Measurements from ENCODE around the gene ABR. TPM values are rescaled to one million over a fixed set of nuclear protein-coding genes. Genes with fewer than 3 reads are reported as not detected.

ABR gene
- total and polyA plus RNA-seq, 4 experiments from 2014 or later, result 7.2 to 157 (median 86.1) TPM

- intact Hi-C loops (cut with micrococcal nuclease), result no loop called here
- no peak for DNase-seq
- no peaks in the 10 kb centered on the region for H3K27me3 ChIP-seq (ENCODE audit: insufficient read depth, low read length)
- Mint-ChIP-seq H3K27ac (peak overlapping the region in 5 of 7 donors; percentile 40 to 88 (median 70)), H3K4me3 (no peak overlapping the region), H3K36me3 (peaks cover 5 to 6% of the 10 kb centered on the region in 2 donors), H3K4me1 (no peaks in the 10 kb centered on the region), H3K27me3 (no peaks in the 10 kb centered on the region), H3K9me3 (no peaks in the 10 kb centered on the region)
- no peak overlapping the region for H3K4me3 ChIP-seq (ENCODE audit: low read length in 2 of 2)
- POLR2A ChIA-PET (ENCODE audit: partially characterized antibody), result no interaction called here
- H3K27ac ChIP-seq (ENCODE audit: low read depth, low read length), result no peak overlapping the region
- no peaks in the 10 kb centered on the region for H3K4me1 ChIP-seq (ENCODE audit: insufficient read depth, low read length)
- no peaks in the 10 kb centered on the region for H3K9me3 ChIP-seq (ENCODE audit: control insufficient read depth in 1 of 2, low read length in 2 of 2)
- H3K36me3 ChIP-seq (ENCODE audit: insufficient read depth, low read length), result no peaks in the 10 kb centered on the region
- CTCF ChIA-PET (ENCODE audit: partially characterized antibody), result no interaction called here
Measured at GRCh38 chr17:1025733-1026598, 153.8 kb downstream of the ABR start.

- Mint-ChIP-seq H3K27ac (peak overlapping the region in 1 of 7 donors; percentile 15), H3K4me3 (no peak overlapping the region), H3K36me3 (peaks cover 9 to 13% of the 10 kb centered on the region in 2 donors), H3K9me3 (no peaks in the 10 kb centered on the region), H3K4me1 (peaks cover 0 to 4% (median 2%) of the 10 kb centered on the region in 4 donors), H3K27me3 (no peaks in the 10 kb centered on the region)
- Histone ChIP-seq H3K4me1 (ENCODE audit: insufficient read depth, low read length) (no peaks in the 10 kb centered on the region), H3K36me3 (ENCODE audit: insufficient read depth, low read length) (no peaks in the 10 kb centered on the region), H3K27me3 (ENCODE audit: insufficient read depth, low read length) (no peaks in the 10 kb centered on the region), H3K27ac (ENCODE audit: low read depth, low read length) (no peak overlapping the region), H3K4me3 (ENCODE audit: low read length in 2 of 2) (no peak overlapping the region), H3K9me3 (ENCODE audit: control insufficient read depth in 1 of 2, low read length in 2 of 2) (no peaks in the 10 kb centered on the region)
- ChIA-PET POLR2A (ENCODE audit: partially characterized antibody) (no interaction called here), CTCF (ENCODE audit: partially characterized antibody) (no interaction called here)
- intact Hi-C loops (cut with micrococcal nuclease), result no loop called here
- no peak for DNase-seq
Measured at GRCh38 chr17:1024076-1024475, 155.7 kb downstream of the ABR start.

DNA sequence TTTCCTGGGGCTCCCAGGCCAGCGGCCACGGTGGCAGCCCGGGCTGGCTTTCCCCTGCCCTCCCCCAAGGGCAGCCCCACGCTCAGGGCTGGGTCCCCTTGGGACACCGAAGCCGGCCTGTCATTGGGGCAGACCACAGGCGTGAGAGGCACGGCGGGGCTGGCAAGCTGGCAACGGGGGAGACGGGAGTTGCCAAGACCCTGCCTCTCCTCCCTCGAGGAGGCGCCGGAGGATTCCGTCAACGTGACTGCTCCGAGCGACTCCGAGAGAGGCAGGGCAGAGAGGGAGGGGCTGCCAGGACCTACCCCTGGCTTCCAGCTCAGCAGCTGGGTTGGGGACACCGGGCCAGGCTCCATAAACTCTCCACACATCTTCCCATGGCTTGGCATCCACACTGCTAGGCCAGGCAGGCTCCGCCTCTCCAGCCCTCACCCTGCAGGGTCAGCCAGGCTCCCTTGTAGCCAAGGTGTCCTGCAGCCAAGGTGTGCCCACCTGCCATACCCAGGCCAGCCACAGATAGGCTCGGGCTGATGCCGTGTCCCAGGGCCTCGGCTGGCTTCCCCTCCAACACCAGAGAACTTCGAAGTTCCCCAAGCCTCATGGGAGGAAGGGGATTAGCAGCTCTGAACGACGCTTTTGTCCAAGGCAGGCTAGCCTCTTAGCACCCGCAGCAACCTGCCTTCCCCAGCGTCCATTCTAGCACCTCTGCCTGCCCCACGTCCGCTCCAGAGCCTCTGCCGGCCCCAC lies 157.3 kb downstream of the ABR start:
- Histone ChIP-seq H3K27ac (ENCODE audit: low read depth, low read length) (no peak overlapping the region), H3K27me3 (ENCODE audit: insufficient read depth, low read length) (no peaks in the 10 kb centered on the region), H3K4me3 (ENCODE audit: low read length in 2 of 2) (no peak overlapping the region), H3K9me3 (ENCODE audit: control insufficient read depth in 1 of 2, low read length in 2 of 2) (no peaks in the 10 kb centered on the region), H3K4me1 (ENCODE audit: insufficient read depth, low read length) (no peaks in the 10 kb centered on the region), H3K36me3 (ENCODE audit: insufficient read depth, low read length) (no peaks in the 10 kb centered on the region)
- no peak for DNase-seq
- Mint-ChIP-seq H3K36me3 (peaks cover 9 to 11% of the 10 kb centered on the region in 2 donors), H3K4me3 (no peak overlapping the region), H3K27me3 (no peaks in the 10 kb centered on the region), H3K4me1 (peaks cover 0 to 4% (median 2%) of the 10 kb centered on the region in 4 donors), H3K27ac (no peak overlapping the region), H3K9me3 (no peaks in the 10 kb centered on the region)
- ChIA-PET POLR2A (ENCODE audit: partially characterized antibody) (no interaction called here), CTCF (ENCODE audit: partially characterized antibody) (no interaction called here)
- intact Hi-C loops (cut with micrococcal nuclease), result no loop called here

DNA sequence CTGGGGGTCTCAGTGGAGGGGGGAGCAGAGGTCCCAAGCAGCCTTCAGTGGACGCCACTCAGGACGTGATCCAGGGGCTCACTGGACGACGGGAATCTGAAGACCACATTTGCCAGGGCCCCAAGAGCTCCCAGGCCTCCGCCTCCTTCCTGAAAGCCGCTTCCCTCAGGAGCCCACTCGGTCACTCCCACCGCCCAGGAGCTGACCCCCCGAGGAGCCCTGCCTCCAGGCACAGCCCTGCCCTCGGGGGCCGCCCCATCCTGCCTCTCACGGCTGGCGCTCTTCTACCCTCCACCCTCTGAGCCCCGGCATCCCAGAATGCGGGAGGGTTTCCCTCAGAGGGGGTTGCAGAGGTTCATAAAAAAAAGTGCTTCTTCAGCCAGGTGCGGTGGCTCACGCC lies 158.6 kb downstream of the ABR start:
- Histone ChIP-seq H3K36me3 (ENCODE audit: insufficient read depth, low read length) (no peaks in the 10 kb centered on the region), H3K27ac (ENCODE audit: low read depth, low read length) (no peak overlapping the region), H3K27me3 (ENCODE audit: insufficient read depth, low read length) (no peaks in the 10 kb centered on the region), H3K9me3 (ENCODE audit: control insufficient read depth in 1 of 2, low read length in 2 of 2) (no peaks in the 10 kb centered on the region), H3K4me3 (ENCODE audit: low read length in 2 of 2) (no peak overlapping the region), H3K4me1 (ENCODE audit: insufficient read depth, low read length) (no peaks in the 10 kb centered on the region)
- intact Hi-C loops (cut with micrococcal nuclease), result no loop called here
- CTCF ChIA-PET (ENCODE audit: partially characterized antibody), result no interaction called here
- Mint-ChIP-seq H3K36me3 (peaks cover 9 to 11% of the 10 kb centered on the region in 2 donors), H3K27me3 (no peaks in the 10 kb centered on the region), H3K4me3 (no peak overlapping the region), H3K27ac (no peak overlapping the region), H3K9me3 (no peaks in the 10 kb centered on the region), H3K4me1 (peaks cover 0 to 4% (median 2%) of the 10 kb centered on the region in 4 donors)
- DNase-seq, result no peak
- POLR2A ChIA-PET (ENCODE audit: partially characterized antibody), result no interaction called here

DNA sequence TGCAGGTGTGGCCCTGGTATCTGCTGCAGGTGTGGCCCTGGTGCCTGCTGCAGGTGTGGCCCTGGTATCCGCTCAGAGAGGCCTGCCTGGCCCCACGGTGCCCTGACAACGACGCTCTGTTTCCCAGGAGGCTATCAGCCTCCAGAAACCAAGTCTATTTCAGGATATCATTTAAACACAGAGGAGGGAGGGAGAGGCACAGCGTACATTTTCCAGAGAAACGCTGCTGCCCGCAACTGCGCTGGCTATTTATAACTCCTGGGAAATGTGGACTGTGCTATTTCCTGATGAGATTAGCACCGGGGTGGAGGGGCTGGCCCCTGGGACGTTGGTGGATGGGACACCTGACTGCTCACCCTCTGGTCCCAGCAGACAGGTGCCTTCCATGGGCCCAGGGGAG lies 160.3 kb downstream of the ABR start:
- peaks cover 7 to 13% of the 10 kb centered on the region in 2 donors for H3K36me3 Mint-ChIP-seq
- Histone ChIP-seq H3K9me3 (ENCODE audit: control insufficient read depth in 1 of 2, low read length in 2 of 2) (no peaks in the 10 kb centered on the region), H3K4me3 (ENCODE audit: low read length in 2 of 2) (no peak overlapping the region), H3K4me1 (ENCODE audit: insufficient read depth, low read length) (no peaks in the 10 kb centered on the region), H3K27me3 (ENCODE audit: insufficient read depth, low read length) (no peaks in the 10 kb centered on the region), H3K36me3 (ENCODE audit: insufficient read depth, low read length) (no peaks in the 10 kb centered on the region), H3K27ac (ENCODE audit: low read depth, low read length) (no peak overlapping the region)
- no peak for DNase-seq
- no peaks in the 10 kb centered on the region for H3K27me3 Mint-ChIP-seq
- POLR2A ChIA-PET (ENCODE audit: partially characterized antibody), result no interaction called here
- intact Hi-C loops (cut with micrococcal nuclease), result no loop called here
- H3K27ac Mint-ChIP-seq, result no peak overlapping the region
- CTCF ChIA-PET (ENCODE audit: partially characterized antibody), result no interaction called here
- no peaks in the 10 kb centered on the region for H3K9me3 Mint-ChIP-seq
- H3K4me3 Mint-ChIP-seq, result no peak overlapping the region
- H3K4me1 Mint-ChIP-seq, result peaks cover 0 to 4% (median 4%) of the 10 kb centered on the region in 4 donors

DNA sequence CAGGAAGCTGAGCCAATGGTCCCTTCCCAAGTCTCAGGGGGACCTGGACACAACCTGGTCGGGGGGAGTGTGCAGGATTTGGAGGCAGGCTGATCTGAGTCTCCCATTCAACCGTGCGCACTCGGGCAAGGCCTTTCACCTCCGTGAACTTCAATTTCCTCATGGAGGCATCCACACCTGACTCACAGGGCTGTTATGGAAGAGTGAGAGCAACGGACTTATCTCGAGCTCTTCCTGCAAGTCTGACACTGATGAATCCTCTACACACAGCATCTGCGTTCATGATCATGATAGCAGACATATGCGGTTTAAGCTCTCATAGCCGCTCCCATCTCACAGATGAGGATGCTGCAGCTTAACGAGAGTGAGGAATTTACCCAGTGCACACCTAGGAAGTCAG lies 161.2 kb downstream of the ABR start:
- POLR2A ChIA-PET (ENCODE audit: partially characterized antibody), result no interaction called here
- H3K4me3 Mint-ChIP-seq, result no peak overlapping the region

DNA sequence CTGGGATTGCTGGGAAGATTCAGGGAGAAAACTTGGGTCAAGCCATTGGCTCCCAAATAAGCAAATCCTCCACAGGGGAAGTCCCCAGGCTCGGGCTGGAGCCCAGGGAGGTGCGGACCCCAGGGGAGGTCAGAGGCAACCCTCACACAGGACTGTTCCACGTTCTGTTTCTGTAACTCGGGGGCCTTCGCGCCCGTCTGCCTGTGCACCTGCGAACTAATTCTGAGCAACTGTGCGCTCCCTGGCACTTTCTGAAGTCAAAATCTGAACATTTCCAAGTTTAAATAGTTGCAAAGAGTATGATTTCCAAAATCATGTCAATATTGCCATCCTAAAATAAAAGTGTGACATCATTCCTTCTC lies 166.1 kb downstream of the ABR start:
- no peaks in the 10 kb centered on the region for H3K9me3 Mint-ChIP-seq
- peaks cover 3 to 25% of the 10 kb centered on the region in 2 donors for H3K36me3 Mint-ChIP-seq
- H3K9me3 ChIP-seq (ENCODE audit: control insufficient read depth in 1 of 2, low read length in 2 of 2), result no peaks in the 10 kb centered on the region
- intact Hi-C loops (cut with micrococcal nuclease), result no loop called here
- no peak for DNase-seq
- ChIA-PET CTCF (ENCODE audit: partially characterized antibody) (no interaction called here), POLR2A (ENCODE audit: partially characterized antibody) (no interaction called here)
- H3K36me3 ChIP-seq (ENCODE audit: insufficient read depth, low read length), result peaks cover 17% of the 10 kb centered on the region
- peaks cover 0 to 3% (median 0%) of the 10 kb centered on the region in 4 donors for H3K4me1 Mint-ChIP-seq
- no peaks in the 10 kb centered on the region for H3K27me3 Mint-ChIP-seq
- H3K4me3 ChIP-seq (ENCODE audit: low read length in 2 of 2), result no peak overlapping the region
- H3K4me1 ChIP-seq (ENCODE audit: insufficient read depth, low read length), result no peaks in the 10 kb centered on the region
- no peaks in the 10 kb centered on the region for H3K27me3 ChIP-seq (ENCODE audit: insufficient read depth, low read length)
- no peak overlapping the region for H3K27ac ChIP-seq (ENCODE audit: low read depth, low read length)
- H3K4me3 Mint-ChIP-seq, result no peak overlapping the region
- H3K27ac Mint-ChIP-seq, result peak overlapping the region in 1 of 7 donors; percentile 57

More for the DNA sequence above, 161.2 kb downstream of the ABR start:
- Histone ChIP-seq H3K4me3 (ENCODE audit: low read length in 2 of 2) (no peak overlapping the region), H3K9me3 (ENCODE audit: control insufficient read depth in 1 of 2, low read length in 2 of 2) (no peaks in the 10 kb centered on the region), H3K4me1 (ENCODE audit: insufficient read depth, low read length) (no peaks in the 10 kb centered on the region), H3K27ac (ENCODE audit: low read depth, low read length) (no peak overlapping the region), H3K27me3 (ENCODE audit: insufficient read depth, low read length) (no peaks in the 10 kb centered on the region), H3K36me3 (ENCODE audit: insufficient read depth, low read length) (no peaks in the 10 kb centered on the region)
- Mint-ChIP-seq H3K9me3 (no peaks in the 10 kb centered on the region), H3K27me3 (no peaks in the 10 kb centered on the region), H3K36me3 (peaks cover 7 to 13% of the 10 kb centered on the region in 2 donors), H3K27ac (no peak overlapping the region), H3K4me1 (peaks cover 0 to 4% (median 4%) of the 10 kb centered on the region in 4 donors)
- CTCF ChIA-PET (ENCODE audit: partially characterized antibody), result no interaction called here
- no peak for DNase-seq
- intact Hi-C loops (cut with micrococcal nuclease), result no loop called here
